ENCODE data around the gene MEX3A.
A peak's percentile ranks its signal among the peaks of the same experiment; 100 is the strongest.
"Not testable (repeated sequence)": the region's sequence is repeated elsewhere in the genome, so short reads cannot be mapped to it uniquely, and the experiment has no call there.

Gene MEX3A

DNA sequence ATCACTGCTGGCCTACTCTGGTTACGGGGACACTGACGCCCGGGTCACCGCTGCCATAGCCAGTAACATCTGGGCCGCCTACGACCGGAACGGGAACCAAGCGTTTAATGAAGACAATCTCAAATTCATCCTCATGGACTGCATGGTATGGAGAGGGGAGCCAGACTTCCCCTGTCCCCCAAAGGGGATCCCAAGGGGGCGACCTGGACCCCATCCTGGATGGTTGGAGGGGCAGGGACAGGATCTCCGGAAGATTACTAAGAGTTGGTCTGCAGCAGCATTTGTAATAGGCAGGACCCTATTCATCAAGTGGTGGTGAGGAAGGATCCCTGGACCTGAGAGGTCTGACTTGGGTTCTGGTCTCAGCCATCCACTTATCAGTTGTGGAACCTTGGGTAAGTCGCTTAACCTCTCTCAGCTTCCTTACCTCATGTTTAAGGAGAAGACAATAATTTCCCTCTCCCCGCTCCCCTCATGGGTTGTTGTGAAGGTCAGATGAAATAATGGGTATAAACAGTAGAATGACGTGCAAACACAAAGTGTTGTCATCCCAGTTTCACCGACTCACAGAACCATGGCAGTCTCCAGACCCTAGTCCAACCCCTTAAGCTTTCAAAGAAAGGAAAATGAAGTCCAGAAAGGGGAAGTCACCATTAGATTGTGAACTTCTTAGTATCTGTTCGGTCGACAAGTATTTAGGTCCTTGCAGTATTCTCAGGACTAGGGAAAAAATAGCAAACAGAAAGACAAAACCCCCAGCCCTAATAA lies 26.8 kb downstream of the MEX3A start:
- no peak for DNase-seq (ENCODE audit: low read depth in 2 of 2)

DNA sequence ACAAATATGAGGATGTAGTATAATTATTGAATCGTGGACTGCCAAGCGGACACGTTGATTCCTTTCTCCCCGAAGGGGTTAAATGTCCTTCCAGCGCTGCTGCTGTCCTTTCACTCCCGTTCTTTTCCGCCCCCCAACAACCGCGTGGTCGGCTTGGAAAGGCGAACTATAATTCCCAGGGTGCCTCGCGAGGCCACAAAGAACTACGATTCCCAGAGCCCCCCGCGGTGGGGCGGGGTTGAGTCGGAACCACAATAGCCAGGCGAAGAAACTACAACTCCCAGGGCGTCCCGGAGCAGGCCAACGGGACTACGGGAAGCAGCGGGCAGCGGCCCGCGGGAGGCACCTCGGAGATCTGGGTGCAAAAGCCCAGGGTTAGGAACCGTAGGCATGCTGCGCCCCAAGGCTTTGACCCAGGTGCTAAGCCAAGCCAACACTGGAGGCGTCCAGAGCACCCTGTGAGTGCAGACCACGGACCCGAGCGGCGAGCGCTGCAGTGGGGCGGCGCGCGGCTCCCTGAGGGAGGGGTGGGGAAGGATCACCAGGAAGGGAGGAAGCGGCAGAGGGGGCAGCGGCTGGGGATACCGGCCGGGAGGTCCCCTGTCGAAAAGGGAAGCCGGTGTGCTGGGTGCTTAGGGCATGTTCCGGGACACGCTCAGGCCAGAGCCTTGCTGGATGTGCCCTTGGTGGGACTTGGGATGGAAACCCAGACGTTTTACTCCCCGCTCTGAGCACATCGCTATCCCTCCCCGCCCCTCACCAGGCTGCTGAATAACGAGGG lies 27.6 kb downstream of the MEX3A start, which contains the start of gene LAMTOR2:
LAMTOR2 (plus strand) TSS at position 283 of the 781 bp plus-strand sequence; CDS start at position 391, 108 bp downstream.
- peak; percentile 93 to 95 for DNase-seq (ENCODE audit: low read depth in 2 of 2)

DNA sequence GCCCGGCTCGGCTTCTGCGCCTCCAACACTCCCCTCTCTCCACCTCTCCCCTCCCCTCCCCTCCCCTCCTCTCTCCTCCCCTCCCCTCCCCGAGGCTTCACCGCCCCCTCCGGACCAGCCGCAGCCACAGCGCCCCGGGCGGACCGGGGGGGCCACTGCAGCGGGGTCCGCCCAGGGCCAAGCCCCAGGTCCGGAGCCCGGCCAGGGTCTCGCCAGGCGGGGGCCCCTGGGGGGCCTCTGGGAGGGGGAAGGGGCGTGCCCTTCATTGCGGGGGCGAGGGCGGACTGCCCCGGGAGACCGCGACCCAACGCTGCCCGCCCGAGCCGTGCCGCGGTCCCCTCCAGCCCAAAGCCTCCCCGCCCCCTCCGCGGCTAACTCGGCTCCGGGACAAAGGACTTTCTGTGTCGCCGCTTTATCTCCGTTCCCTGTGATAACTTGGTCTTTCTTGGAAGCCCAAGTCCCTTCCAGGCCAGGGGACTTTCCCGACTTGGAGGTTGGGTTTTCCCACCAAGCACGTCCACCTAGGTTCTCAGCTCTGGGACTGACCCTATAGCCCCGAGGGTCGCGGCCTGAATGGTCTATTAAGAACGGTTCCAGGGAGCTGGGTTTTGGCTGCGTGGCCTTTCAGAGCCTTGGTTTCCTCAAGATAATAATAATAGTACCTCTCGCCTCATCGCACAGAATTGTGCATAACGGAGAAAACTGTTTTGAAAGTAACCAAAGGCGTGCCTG lies 28.3 kb downstream of the MEX3A start, which contains the start of gene UBQLN4:
UBQLN4 (minus strand) TSS at position 31 of the 732 bp plus-strand sequence. CDS start 97 bp downstream, outside the sequence.
- DNase-seq (ENCODE audit: low read depth in 2 of 2), result peak; percentile 81 to 83

DNA sequence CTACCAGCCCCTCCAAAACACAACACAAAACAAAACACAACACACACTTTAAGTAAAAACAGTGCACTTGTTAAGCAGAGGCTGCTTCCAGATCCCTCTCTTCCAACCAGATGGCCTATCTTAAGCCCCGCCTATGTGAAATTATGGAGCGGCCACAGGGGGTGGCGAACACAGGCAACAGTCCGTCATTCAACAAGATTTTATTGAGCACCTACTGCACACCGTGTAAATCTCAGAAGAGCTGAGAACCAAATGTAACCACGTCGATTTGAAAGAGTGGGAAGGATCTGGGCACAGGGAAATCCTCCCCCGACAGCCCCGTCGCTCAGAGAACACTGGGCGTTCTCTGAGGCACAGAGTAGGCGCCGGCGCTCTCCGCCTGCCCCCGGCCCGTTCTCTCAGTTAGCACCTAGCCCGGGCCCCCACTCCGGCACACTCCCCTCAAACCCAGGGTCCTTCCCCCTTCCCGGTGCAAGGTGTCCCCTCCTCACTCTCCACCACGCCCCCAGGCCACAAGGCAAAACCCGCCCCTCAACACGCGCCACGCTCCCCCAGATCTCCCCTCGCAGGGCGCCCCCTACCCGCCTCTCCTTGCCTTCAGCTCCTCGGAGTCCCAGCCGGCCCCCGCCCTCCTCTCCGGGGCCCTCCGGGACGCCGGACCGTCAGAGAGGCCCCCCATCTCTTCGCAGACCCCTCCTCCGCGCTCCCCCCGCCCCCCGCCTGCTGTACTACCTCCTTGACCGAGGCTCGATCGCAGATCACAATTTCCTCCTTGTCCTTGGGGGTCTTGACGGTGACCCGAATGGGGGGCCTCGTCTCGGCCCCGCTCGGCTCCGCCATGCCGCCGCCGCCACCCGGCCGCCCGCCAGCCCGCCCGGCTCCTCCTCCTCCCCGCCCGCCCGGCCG lies 29.1 kb downstream of the MEX3A start:
- peak; percentile 61 to 62 for DNase-seq (ENCODE audit: low read depth in 2 of 2)

DNA sequence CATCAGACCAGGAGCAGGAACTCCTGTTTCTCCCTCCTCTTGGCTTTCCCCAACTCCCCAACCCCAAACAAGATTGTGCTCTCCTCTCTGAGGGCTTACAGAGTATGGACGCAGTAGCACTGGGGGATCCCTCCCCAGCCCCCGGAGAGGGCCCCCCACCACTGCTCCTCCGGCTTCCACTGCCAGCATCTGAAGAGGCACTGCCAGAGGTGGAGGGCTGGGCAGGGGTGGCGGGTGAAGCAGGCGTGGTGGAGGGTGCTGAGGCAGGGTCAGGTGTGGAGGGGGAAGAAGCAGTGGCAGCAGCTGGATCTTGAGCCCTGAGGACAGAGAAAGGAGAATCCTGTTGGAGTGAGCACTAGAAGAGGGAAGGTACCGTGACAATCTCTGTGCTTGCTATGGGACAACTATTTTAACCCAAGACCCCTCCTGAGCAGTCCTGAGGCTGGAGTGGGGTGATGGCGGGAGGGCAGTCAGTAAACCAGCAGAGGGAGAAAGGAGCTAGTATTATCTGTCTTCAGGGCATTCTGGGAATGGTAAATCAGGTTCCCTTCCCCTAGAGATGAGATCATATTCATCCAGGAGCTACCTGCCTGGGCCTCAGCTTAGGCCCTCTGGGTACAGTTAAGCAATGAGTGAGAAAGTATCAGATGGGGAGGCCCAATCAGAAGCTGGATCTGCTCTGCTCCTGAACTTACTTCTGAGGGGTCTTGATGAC lies 31.1 kb downstream of the MEX3A start:
- DNase-seq (ENCODE audit: low read depth in 2 of 2), result no peak

DNA sequence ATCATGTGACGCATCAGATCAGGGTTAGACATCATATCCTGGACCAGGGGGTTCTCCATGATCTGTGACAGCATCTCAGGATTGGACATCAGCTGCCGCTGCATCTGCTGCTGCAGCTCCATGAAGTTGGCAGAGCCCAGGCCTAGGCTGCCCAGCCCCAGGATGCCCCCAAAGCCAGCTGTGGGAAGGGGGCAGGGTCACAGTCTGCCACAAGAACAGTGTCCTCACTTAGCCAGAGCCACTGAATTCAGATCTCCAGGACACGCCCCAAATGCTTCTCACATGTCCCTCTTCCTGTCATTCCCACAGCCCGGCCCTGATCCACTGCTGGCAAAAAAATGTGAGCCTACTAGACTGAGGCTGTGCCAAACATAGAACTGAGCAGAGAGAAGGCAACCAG lies 31.9 kb downstream of the MEX3A start:
- no peak for DNase-seq (ENCODE audit: low read depth in 2 of 2)

DNA sequence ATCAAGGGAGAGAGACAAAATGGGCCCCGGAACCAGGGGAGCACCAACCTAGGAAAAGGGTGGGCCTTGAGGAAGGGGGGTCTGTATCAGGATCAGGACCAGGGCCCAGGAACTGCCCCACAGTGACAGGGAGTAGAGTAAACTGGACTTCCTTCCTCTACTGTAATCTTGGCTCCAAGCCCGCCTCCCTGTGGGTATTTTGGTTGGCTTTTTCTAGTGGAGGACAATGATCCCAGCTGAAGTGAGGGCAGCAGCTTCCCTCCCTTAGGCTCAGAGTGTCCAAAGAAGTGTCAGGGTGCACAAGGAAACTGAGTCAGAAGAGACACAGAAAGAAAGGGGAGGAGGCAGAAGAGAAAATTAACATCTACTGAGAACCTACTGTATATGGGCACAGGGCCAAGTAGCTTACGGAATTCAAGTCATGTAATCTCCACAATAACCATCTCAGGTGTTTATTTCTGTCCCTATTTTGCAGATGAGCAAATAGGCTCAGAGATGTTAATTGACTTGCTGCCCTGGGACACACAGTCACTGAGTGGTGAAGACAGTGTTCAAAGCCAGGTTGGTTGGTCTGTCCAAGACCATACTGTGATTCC lies 33.5 kb downstream of the MEX3A start:
- DNase-seq (ENCODE audit: low read depth in 2 of 2), result no peak

DNA sequence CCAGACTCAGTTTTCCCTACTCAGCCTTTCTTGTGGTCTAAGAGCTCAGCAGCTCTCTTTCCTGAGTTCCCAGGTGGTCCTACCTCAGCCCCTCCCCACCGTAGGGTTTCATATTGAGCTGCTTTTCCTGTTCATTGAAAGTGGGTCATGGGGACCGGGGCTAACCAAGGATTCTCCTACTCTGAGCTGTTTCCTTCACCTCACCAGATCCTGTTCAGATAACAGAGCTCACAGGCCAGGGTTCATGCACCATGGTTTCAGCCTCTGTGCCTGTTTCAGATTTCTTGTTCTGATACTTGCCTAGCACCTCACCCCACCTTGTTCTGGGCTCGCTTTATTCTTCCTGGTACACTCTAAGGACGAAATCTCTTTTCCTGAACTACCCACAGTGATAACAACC lies 37.2 kb downstream of the MEX3A start:
- no peak for DNase-seq (ENCODE audit: low read depth in 2 of 2)

DNA sequence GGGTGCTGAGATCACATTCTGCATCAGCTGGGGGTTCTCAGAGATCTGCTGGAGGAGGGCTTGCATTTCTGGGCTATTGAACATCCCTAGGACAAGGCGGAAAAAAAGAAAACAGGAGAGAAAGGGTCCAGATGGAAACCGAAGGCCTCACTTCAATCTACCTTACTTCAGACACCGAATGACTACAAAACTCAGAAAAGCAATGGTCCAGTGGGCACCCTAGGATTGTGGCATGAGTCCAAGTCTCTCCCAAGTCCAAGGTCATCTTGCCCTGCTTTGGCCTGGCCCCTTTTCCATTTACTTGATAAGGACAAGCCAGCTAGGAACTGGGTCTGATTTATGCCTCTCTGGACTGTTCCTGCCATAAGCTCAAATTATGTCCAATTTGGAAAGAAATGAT lies 39.4 kb downstream of the MEX3A start:
- DNase-seq (ENCODE audit: low read depth in 2 of 2), result no peak

DNA sequence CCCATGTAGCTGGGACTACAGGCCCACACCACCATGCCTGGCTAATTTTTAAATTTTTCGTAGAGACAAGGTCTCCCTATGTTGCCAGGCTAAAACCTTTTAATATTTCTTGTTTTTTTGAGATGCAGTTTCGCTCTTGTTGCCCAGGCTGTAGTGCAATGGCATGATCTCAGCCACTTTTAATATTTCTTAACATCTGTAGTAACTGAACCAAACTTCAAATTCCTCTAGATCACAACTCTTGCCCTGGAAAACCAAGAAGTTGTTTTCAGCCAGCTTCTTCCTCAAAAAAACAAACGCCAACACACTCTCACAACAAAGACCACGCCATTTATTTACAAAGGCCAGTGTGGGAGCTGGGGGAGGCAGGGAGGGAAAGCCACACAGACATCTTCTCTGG lies 47.3 kb downstream of the MEX3A start:
- not testable (repeated sequence) for DNase-seq (ENCODE audit: low read depth in 2 of 2)

DNA sequence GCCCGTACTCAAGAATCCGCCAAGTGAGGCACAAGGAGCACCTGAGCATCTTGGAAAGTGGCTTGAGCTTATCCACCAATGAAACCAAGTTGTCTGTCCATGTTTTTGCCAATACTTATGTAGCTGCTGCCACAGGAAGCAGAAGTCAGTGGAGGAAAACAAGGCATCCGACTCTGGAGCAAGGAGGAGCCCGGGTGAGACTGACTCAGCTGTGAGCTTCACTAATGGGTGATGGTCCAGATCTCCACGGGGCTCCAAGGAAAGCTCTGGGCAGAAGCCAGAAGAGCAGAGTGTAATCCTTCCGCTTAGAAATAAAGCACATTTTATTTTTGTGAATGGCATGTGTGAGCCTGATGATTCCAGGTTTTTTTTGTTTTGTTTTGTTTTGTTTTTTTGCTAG lies 49.3 kb downstream of the MEX3A start:
- DNase-seq (ENCODE audit: low read depth in 2 of 2), result no peak

DNA sequence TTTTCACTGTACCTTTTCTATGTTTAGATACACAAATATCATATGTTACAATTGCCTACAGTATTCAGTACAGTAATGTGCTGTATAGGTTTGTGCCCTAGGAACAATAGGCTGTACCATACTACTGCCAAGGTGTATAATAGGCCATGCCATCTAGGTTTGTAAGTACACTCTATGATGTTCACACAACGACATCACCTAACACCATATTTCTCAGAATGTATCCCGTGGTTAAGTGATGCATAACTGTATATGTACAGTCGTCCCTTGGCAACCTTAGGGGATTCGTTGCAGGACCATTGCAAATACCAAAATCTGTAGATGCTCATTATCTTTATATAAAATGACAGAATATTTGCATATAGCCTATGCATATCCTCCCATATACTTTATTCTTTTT lies 55.7 kb downstream of the MEX3A start:
- no peak for DNase-seq (ENCODE audit: low read depth in 2 of 2)

DNA sequence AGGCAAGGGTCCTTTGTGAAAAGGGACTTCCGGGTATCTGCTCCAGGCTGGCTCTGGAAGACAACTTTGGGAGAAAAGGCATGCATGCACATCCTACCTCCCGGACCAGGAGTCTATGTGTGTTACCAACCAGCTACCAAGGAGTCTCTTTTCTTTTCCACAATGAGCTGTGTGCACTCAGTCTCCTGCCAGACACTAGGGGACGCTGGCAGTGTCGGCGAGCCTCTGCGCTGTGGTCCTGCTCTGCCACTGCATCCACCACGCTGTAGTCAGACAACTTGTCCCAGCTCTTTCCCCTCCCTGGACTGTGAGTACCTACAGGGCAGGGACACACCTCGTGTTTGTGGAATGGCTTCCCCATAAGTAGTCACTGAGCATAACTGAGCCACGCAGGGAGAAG lies 56.4 kb downstream of the MEX3A start:
- peak in 1 of 2 donors; percentile 15 for DNase-seq (ENCODE audit: low read depth in 2 of 2)

DNA sequence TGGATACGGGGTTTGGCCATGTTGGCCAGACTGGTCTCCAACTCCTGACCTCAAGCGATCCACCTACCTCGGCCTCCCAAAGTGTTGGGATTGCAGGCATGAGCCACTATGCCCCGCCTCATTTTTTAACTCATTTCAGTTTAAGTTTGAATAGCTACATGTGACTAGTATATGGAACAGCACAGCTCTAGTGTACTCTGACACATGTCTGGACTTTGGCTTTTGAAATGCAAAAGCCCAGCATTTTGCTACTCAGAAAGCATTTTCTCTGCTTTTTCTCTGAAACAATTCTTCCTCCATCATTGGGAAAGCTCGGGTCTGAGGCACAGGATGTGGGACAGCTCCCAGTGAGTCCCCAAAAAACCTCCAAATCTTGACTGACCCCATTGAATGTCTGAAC lies 57.5 kb downstream of the MEX3A start:
- DNase-seq (ENCODE audit: low read depth in 2 of 2), result no peak

Measured in stimulated activated CD4-positive, alpha-beta T cell treated with anti-CD3 and anti-CD28 coated beads, Interleukin-1b, Interleukin-23, amount 100 ng/mL, for 4 hours (primary cell).